ENCODE results near the gene SDK2.

DNA sequence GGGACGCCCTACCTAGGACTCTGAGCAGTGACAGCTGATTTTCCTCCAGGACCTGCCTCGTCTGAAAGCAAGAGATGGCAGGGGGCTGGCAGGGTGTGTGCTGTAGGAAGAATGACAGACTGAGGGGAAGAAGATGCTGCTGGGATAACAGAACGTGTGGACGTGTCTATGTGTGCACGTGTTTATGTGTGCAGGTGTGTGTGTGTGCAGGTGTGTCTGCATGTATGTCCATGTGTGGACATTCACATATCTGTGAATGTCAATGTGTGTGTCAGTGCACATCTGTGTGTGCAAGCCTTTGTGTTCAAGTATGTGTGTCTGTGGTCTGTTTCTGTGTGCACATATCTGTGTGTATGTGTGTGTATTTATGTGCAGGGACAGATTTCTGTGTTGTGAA is 132.5 kb downstream of the SDK2 start:
- TF ChIP-seq POLR2A (IDR thresholded peaks at IDR 0.05), result no peak
- TF ChIP-seq, protein P1, sequence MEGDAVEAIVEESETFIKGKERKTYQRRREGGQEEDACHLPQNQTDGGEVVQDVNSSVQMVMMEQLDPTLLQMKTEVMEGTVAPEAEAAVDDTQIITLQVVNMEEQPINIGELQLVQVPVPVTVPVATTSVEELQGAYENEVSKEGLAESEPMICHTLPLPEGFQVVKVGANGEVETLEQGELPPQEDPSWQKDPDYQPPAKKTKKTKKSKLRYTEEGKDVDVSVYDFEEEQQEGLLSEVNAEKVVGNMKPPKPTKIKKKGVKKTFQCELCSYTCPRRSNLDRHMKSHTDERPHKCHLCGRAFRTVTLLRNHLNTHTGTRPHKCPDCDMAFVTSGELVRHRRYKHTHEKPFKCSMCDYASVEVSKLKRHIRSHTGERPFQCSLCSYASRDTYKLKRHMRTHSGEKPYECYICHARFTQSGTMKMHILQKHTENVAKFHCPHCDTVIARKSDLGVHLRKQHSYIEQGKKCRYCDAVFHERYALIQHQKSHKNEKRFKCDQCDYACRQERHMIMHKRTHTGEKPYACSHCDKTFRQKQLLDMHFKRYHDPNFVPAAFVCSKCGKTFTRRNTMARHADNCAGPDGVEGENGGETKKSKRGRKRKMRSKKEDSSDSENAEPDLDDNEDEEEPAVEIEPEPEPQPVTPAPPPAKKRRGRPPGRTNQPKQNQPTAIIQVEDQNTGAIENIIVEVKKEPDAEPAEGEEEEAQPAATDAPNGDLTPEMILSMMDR (IDR thresholded peaks at IDR 0.05), result no peak
